Osteoblast (primary cell): Measurements from ENCODE around the gene DNAJC1. TPM values are rescaled to one million over a fixed set of nuclear protein-coding genes. Genes with fewer than 3 reads are reported as not detected.
A peak's percentile ranks its signal among the peaks of the same experiment; 100 is the strongest.

Experiments
- DNase-seq: peaks from one replicate; pipeline ENCODE4 v3.0.0; 2011; ENCODE audit warnings: low spot score, mixed read lengths; ENCODE audit not compliant: insufficient read length; ENCODE audit errors: missing footprints
- H2AFZ ChIP-seq: 2 replicates; pipeline ENCODE4 v1.6.0; 2011; ENCODE audit warnings: mild to moderate bottlenecking, low read length
- H3K27ac ChIP-seq: 2 replicates; pipeline ENCODE4 v1.5.1; 2011; ENCODE audit warnings: mild to moderate bottlenecking, low read depth, low read length, moderate library complexity
- H3K27me3 ChIP-seq: 2 replicates; pipeline ENCODE4 v1.6.0; 2012; ENCODE audit warnings: mild to moderate bottlenecking, control low read depth, inconsistent platforms, low read length, moderate library complexity; ENCODE audit not compliant: insufficient read depth
- H3K36me3 ChIP-seq: 2 replicates; pipeline ENCODE4 v1.5.1; 2011; ENCODE audit warnings: mild to moderate bottlenecking, low read length, control low read depth, moderate library complexity; ENCODE audit not compliant: insufficient read depth
- H3K4me1 ChIP-seq: 2 replicates; pipeline ENCODE4 v1.5.1; 2011; ENCODE audit warnings: mild to moderate bottlenecking, low read length, control low read depth, moderate library complexity; ENCODE audit not compliant: insufficient read depth
- H3K4me2 ChIP-seq: 2 replicates; pipeline ENCODE4 v1.6.0; 2011; ENCODE audit warnings: mild to moderate bottlenecking, low read length; ENCODE audit not compliant: insufficient read depth
- H3K4me3 ChIP-seq: fragments of 200-600 bp; sonication (generic); 3 replicates; pipeline ENCODE4 v1.5.1; 2012; ENCODE audit warnings: mild to moderate bottlenecking, low read length, inconsistent platforms; ENCODE audit not compliant: insufficient read depth
- H3K79me2 ChIP-seq: 2 replicates; pipeline ENCODE4 v1.6.0; 2012; ENCODE audit warnings: mild to moderate bottlenecking, low read length, control low read depth, inconsistent platforms; ENCODE audit not compliant: insufficient read depth
- H3K9me3 ChIP-seq: 2 replicates; pipeline ENCODE4 v1.5.1; 2011; ENCODE audit warnings: low read depth, low read length, control low read depth
- H4K20me1 ChIP-seq: 2 replicates; pipeline ENCODE4 v1.6.0; 2012; ENCODE audit warnings: mild to moderate bottlenecking, low read length, control low read depth; ENCODE audit not compliant: insufficient read depth
- CTCF ChIP-seq: IDR thresholded peaks from 2 replicates; pipeline ENCODE4 v1.5.1; 2011; ENCODE audit warnings: mild to moderate bottlenecking, low read depth, low read length, moderate library complexity; ENCODE audit errors: extremely low read depth
- total RNA-seq: library from RNA; depleted of rRNA; stranded (reverse); fragments of >200 nt; gene quantifications from 2 replicates; pipeline ENCODE4 v1.2.3, GENCODE V29; 2012

DNAJC1 gene
- total RNA-seq, 1 donor, result 83.2 TPM

- H3K9me3 ChIP-seq, result no peaks in the 10 kb centered on the region
- no peak overlapping the region for H3K27ac ChIP-seq
- no peak overlapping the region for H3K4me3 ChIP-seq
- no peaks in the 10 kb centered on the region for H3K36me3 ChIP-seq
- no peak overlapping the region for H3K4me2 ChIP-seq
- no peak for DNase-seq
- no peaks in the 10 kb centered on the region for H3K27me3 ChIP-seq
- H4K20me1 ChIP-seq, result peaks cover 5% of the 10 kb centered on the region
- no peaks in the 10 kb centered on the region for H3K4me1 ChIP-seq
- H3K79me2 ChIP-seq, result peaks cover 21% of the 10 kb centered on the region
- H2AFZ ChIP-seq, result no peak overlapping the region
- TF ChIP-seq CTCF, result no peak
Measured at GRCh38 chr10:21959998-21960397, 43.5 kb downstream of the DNAJC1 start.

GRCh38 chr10:21954690-21955089, 48.8 kb downstream of the DNAJC1 start:
- no peak overlapping the region for H3K4me3 ChIP-seq
- no peaks in the 10 kb centered on the region for H3K9me3 ChIP-seq
- no peak overlapping the region for H3K27ac ChIP-seq

GRCh38 chr10:21954132-21954531, 49.4 kb downstream of the DNAJC1 start:
- Histone ChIP-seq H3K4me3 (no peak overlapping the region), H3K4me2 (no peak overlapping the region), H3K79me2 (no peaks in the 10 kb centered on the region), H4K20me1 (peaks cover 4% of the 10 kb centered on the region), H2AFZ (no peak overlapping the region), H3K4me1 (no peaks in the 10 kb centered on the region), H3K27me3 (no peaks in the 10 kb centered on the region), H3K9me3 (no peaks in the 10 kb centered on the region), H3K36me3 (no peaks in the 10 kb centered on the region), H3K27ac (no peak overlapping the region)
- no peak for DNase-seq
- TF ChIP-seq CTCF, result no peak

More at GRCh38 chr10:21954690-21955089, 48.8 kb downstream of the DNAJC1 start:
- Histone ChIP-seq H3K79me2 (peaks cover 3% of the 10 kb centered on the region), H4K20me1 (peaks cover 4% of the 10 kb centered on the region), H3K4me1 (no peaks in the 10 kb centered on the region), H3K4me2 (no peak overlapping the region), H3K36me3 (no peaks in the 10 kb centered on the region), H2AFZ (no peak overlapping the region), H3K27me3 (no peaks in the 10 kb centered on the region)
- no peak for DNase-seq
- TF ChIP-seq CTCF, result no peak

- Histone ChIP-seq H3K9me3 (no peaks in the 10 kb centered on the region), H2AFZ (no peak overlapping the region), H3K36me3 (no peaks in the 10 kb centered on the region), H3K4me2 (no peak overlapping the region), H4K20me1 (peaks cover 4% of the 10 kb centered on the region), H3K27me3 (no peaks in the 10 kb centered on the region), H3K4me3 (no peak overlapping the region), H3K27ac (no peak overlapping the region), H3K4me1 (no peaks in the 10 kb centered on the region), H3K79me2 (no peaks in the 10 kb centered on the region)
- peak; percentile 57 for TF ChIP-seq CTCF
- DNase-seq, result no peak
Measured at GRCh38 chr10:21953585-21954057, 49.9 kb downstream of the DNAJC1 start.
